HFF-Myc (cell line): Measurements from ENCODE around the gene MYO1G.

Experiments
- DNase-seq: peaks from one replicate; pipeline ENCODE4 v3.0.0-alpha.2; 2011; ENCODE audit warnings: low read depth; ENCODE audit errors: extremely low read depth
- H3K4me3 ChIP-seq: replicated peaks from 2 replicates; pipeline ENCODE4 v1.5.1; 2011; ENCODE audit warnings: low read depth, mild to moderate bottlenecking, control low read depth, low read length
- TF ChIP-seq, protein P1 (sequence below): IDR thresholded peaks from 2 replicates; pipeline ENCODE4 v1.5.1; 2012; ENCODE audit warnings: mild to moderate bottlenecking, low read depth, low read length, control low read depth; ENCODE audit errors: missing control alignments

The MYO1G gene

GRCh38 chr7:44953156-44953555 is 25.7 kb downstream of the MYO1G start:
- DNase-seq, result no peak
- H3K4me3 ChIP-seq, result no peak overlapping the region
- TF ChIP-seq, protein P1, sequence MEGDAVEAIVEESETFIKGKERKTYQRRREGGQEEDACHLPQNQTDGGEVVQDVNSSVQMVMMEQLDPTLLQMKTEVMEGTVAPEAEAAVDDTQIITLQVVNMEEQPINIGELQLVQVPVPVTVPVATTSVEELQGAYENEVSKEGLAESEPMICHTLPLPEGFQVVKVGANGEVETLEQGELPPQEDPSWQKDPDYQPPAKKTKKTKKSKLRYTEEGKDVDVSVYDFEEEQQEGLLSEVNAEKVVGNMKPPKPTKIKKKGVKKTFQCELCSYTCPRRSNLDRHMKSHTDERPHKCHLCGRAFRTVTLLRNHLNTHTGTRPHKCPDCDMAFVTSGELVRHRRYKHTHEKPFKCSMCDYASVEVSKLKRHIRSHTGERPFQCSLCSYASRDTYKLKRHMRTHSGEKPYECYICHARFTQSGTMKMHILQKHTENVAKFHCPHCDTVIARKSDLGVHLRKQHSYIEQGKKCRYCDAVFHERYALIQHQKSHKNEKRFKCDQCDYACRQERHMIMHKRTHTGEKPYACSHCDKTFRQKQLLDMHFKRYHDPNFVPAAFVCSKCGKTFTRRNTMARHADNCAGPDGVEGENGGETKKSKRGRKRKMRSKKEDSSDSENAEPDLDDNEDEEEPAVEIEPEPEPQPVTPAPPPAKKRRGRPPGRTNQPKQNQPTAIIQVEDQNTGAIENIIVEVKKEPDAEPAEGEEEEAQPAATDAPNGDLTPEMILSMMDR, result no peak

- TF ChIP-seq, protein P1, result no peak
- DNase-seq, result no peak
- H3K4me3 ChIP-seq, result no peak overlapping the region
Observed at GRCh38 chr7:44949303-44949702, 29.5 kb downstream of the MYO1G start.

GRCh38 chr7:44945479-44945878 is 33.3 kb downstream of the MYO1G start:
- TF ChIP-seq, protein P1, result no peak
- no peak overlapping the region for H3K4me3 ChIP-seq
- DNase-seq, result no peak

DNA sequence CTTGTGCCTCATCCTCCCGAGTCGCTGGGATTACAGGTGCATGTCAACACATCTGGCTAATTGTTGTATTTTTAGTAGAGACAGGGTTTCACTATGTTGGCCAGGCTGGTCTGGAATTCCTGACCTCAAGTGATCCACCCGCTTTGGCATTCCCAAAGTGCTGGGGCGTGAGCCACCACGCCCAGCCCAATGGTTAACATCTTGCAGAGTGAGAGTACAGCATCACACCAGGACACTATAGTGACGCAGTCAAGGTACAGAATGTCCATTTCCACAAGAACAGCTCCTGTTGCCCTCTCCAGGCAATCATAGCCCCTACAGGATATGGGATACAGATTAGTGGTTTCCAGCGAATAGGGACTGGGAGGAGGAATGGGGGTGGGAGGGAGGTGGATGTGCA is 34.0 kb downstream of the MYO1G start:
- TF ChIP-seq, protein P1, result no peak
- no peak for DNase-seq
- H3K4me3 ChIP-seq, result no peak overlapping the region

DNA sequence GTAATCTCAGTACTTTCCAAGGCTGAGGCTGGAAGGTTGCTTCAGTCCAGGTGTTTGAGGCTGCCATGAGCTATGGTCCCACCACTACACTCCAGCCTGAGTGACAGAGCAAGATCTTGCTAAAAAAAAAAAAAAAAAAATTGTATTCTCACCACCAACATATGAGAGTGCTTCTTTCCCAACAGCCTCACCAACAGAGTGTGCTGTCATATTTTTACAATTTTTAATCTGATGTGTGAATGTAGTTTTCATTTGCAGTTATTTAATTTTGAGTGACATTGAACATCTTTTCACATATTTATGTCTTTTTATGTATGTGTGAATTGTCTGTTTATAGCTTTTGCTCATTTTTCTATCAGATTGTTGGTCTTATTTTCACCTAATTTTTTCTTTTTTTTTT is 35.2 kb downstream of the MYO1G start:
- DNase-seq, result no peak
- TF ChIP-seq, protein P1, result no peak
- H3K4me3 ChIP-seq, result no peak overlapping the region

- no peak for DNase-seq
- TF ChIP-seq, protein P1, result no peak
- no peak overlapping the region for H3K4me3 ChIP-seq
Observed at GRCh38 chr7:44937426-44937825, 41.4 kb downstream of the MYO1G start.

- DNase-seq, result no peak
- no peak overlapping the region for H3K4me3 ChIP-seq
- TF ChIP-seq, protein P1, result no peak
Observed at GRCh38 chr7:44936322-44936721, 42.5 kb downstream of the MYO1G start.
